Measurements from ENCODE around the gene CD200R1.

The CD200R1 gene

DNA sequence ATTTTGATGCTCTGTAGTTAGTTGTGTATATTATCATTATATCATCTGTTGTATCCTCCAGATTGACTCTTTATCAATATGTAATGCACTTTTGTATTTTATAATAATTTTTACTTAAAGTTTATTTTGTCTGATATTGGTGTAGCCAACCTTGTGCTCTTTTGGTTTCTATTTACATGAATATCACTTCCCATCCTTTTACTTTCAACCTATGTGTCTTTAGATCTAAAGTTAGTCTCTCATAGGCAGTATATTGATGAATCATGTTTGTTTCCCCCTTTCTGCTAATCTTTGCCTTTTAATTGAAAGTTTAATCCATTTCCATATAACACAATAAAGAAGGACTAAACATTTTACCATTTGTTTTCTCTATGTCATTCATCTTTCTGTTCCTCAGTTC lies 100.2 kb downstream of the CD200R1 start:
- TF ChIP-seq CTCF (IDR thresholded peaks at IDR 0.05; ENCODE audit: low read length) (no peak), EZH2 (IDR thresholded peaks at IDR 0.05; ENCODE audit: borderline replicate concordance, low read length) (no peak)

DNA sequence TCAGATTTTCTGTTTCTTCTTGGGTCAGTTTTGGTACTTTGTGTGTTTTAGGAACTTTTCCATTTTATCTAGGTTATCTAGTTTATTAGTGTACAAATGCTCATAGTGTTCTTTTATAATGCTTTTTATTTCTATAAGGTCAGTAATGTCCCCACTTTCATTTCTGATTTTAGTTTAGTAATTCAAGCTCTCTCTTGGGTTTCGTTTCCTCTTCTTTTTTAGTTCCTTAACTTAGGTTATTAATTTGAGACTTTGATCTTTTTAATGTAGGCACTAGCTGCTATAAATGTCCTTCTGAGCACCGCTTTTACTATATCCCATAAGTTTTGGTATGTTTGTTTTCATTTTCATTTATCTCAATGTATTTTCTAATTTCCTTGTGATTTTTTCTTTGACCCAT lies 101.3 kb downstream of the CD200R1 start:
- no peak overlapping the region for H2AFZ ChIP-seq (ENCODE audit: low read length)

More for the DNA sequence above, 100.2 kb downstream of the CD200R1 start:
- H3K9ac ChIP-seq (ENCODE audit: low read length), result no peak overlapping the region
- no peaks in the 10 kb centered on the region for H4K20me1 ChIP-seq (ENCODE audit: insufficient read depth, low read length)
- H3K4me1 ChIP-seq (ENCODE audit: insufficient read depth, low read length, severe bottlenecking), result peaks cover 6% of the 10 kb centered on the region
- H3K4me3 ChIP-seq (ENCODE audit: low read depth, low read length, poor library complexity, severe bottlenecking), result no peak overlapping the region
- H3K36me3 ChIP-seq (ENCODE audit: insufficient read depth, low read length), result no peaks in the 10 kb centered on the region
- H3K79me2 ChIP-seq (ENCODE audit: insufficient read depth, low read length), result no peaks in the 10 kb centered on the region
- no peaks in the 10 kb centered on the region for H3F3A ChIP-seq (ENCODE audit: insufficient read depth, low read length)
- no peak overlapping the region for H2AFZ ChIP-seq (ENCODE audit: low read length)
- no peaks in the 10 kb centered on the region for H3K9me3 ChIP-seq (ENCODE audit: low read length)
- no peaks in the 10 kb centered on the region for H3K27me3 ChIP-seq (ENCODE audit: insufficient read depth, low read length)
- no peaks in the 10 kb centered on the region for H3K9me2 ChIP-seq (ENCODE audit: low read depth, low read length)
- H3K4me2 ChIP-seq (ENCODE audit: low read length), result peak overlapping the region; percentile 17; the same call in 1 of the 2 replicates
- no peak overlapping the region for H3K27ac ChIP-seq (ENCODE audit: low read depth, low read length, poor library complexity, severe bottlenecking)

GRCh38 chr3:112871735-112872134 lies 103.2 kb downstream of the CD200R1 start:
- Histone ChIP-seq H3K9ac (ENCODE audit: low read length) (no peak overlapping the region), H2AFZ (ENCODE audit: low read length) (no peak overlapping the region), H3K4me3 (ENCODE audit: low read depth, low read length, poor library complexity, severe bottlenecking) (no peak overlapping the region), H4K20me1 (ENCODE audit: insufficient read depth, low read length) (no peaks in the 10 kb centered on the region), H3K79me2 (ENCODE audit: insufficient read depth, low read length) (no peaks in the 10 kb centered on the region), H3F3A (ENCODE audit: insufficient read depth, low read length) (no peaks in the 10 kb centered on the region), H3K27ac (ENCODE audit: low read depth, low read length, poor library complexity, severe bottlenecking) (no peak overlapping the region), H3K9me3 (ENCODE audit: low read length) (no peaks in the 10 kb centered on the region), H3K9me2 (ENCODE audit: low read depth, low read length) (no peaks in the 10 kb centered on the region), H3K4me1 (ENCODE audit: insufficient read depth, low read length, severe bottlenecking) (peaks cover 6% of the 10 kb centered on the region), H3K27me3 (ENCODE audit: insufficient read depth, low read length) (no peaks in the 10 kb centered on the region), H3K4me2 (ENCODE audit: low read length) (no peak overlapping the region), H3K36me3 (ENCODE audit: insufficient read depth, low read length) (no peaks in the 10 kb centered on the region)
- TF ChIP-seq EZH2 (IDR thresholded peaks at IDR 0.05; ENCODE audit: borderline replicate concordance, low read length), result no peak
- TF ChIP-seq CTCF (IDR thresholded peaks at IDR 0.05; ENCODE audit: low read length), result no peak

More for the DNA sequence above, 101.3 kb downstream of the CD200R1 start:
- H3K9me3 ChIP-seq (ENCODE audit: low read length), result no peaks in the 10 kb centered on the region
- no peaks in the 10 kb centered on the region for H3K27me3 ChIP-seq (ENCODE audit: insufficient read depth, low read length)
- no peaks in the 10 kb centered on the region for H3F3A ChIP-seq (ENCODE audit: insufficient read depth, low read length)
- no peak overlapping the region for H3K4me3 ChIP-seq (ENCODE audit: low read depth, low read length, poor library complexity, severe bottlenecking)
- H3K4me1 ChIP-seq (ENCODE audit: insufficient read depth, low read length, severe bottlenecking), result peaks cover 6% of the 10 kb centered on the region
- no peak overlapping the region for H3K9ac ChIP-seq (ENCODE audit: low read length)
- no peaks in the 10 kb centered on the region for H4K20me1 ChIP-seq (ENCODE audit: insufficient read depth, low read length)
- no peaks in the 10 kb centered on the region for H3K79me2 ChIP-seq (ENCODE audit: insufficient read depth, low read length)
- no peak overlapping the region for H3K27ac ChIP-seq (ENCODE audit: low read depth, low read length, poor library complexity, severe bottlenecking)
- H3K9me2 ChIP-seq (ENCODE audit: low read depth, low read length), result no peaks in the 10 kb centered on the region
- H3K36me3 ChIP-seq (ENCODE audit: insufficient read depth, low read length), result no peaks in the 10 kb centered on the region
- no peak for TF ChIP-seq CTCF (IDR thresholded peaks at IDR 0.05; ENCODE audit: low read length)
- no peak for TF ChIP-seq EZH2 (IDR thresholded peaks at IDR 0.05; ENCODE audit: borderline replicate concordance, low read length)
- no peak overlapping the region; the same call in 1 of the 2 replicates for H3K4me2 ChIP-seq (ENCODE audit: low read length)
